T follicular helper cell (primary cell): ENCODE measurements around the gene LYSMD4.
A peak's percentile ranks its signal among the peaks of the same experiment; 100 is the strongest.
"Not testable (repeated sequence)": the region's sequence is repeated elsewhere in the genome, so short reads cannot be mapped to it uniquely, and the experiment has no call there.

Experiments
- DNase-seq: peaks from one replicate; pipeline ENCODE4 v3.0.0-alpha.2; 2020; ENCODE audit warnings: low read depth
- total RNA-seq, 2 experiments: gene quantifications; one replicate each; lab custom pipeline; 2026; lab: John Stamatoyannopoulos, UW

Gene LYSMD4
- 10.7 to 32.6 reads per million in 2 experiments for total RNA-seq

DNA sequence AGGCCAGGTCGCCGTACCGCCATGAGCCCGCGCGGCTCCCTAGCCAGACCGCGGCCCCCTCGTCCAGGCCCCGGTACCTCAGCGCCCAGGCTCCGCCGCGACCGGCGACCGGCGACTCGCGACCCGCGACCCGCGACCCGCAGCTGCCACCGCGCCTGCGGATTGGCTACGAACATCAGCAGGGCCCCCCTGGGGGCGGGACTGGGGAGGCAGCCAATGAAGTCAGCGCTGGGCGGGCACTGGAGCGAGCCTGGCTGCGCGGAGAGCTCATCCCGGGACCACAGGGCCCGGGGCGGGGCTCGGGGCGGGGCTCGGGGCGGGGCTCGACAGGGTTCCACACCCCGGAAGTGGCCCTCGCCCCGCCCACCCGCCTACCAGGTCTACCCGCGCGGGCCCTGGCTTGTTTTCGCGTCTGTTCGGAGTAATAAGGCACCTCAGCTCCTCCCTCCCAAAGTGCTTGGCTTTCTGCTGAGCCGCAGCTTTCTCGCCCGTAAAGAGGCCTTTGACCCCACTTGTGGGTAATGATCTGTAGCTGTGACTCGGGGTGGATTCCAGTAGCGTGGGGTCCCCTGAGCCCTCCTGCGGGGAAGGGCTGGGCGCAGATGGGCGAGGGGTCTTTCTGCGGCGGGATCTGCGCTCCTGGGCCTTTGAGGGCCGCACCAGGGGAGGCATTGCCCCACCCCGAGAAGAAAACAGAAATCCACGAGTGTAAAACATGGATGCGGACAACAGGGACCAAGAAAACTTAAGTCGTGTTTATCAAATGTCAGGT is at the start of gene LYSMD4:
Gene LYSMD4 (minus strand): TSS at position 170 of the 772 bp plus-strand sequence. CDS start 1,438 bp downstream, outside the sequence.
- DNase-seq: peak; percentile 99

DNA sequence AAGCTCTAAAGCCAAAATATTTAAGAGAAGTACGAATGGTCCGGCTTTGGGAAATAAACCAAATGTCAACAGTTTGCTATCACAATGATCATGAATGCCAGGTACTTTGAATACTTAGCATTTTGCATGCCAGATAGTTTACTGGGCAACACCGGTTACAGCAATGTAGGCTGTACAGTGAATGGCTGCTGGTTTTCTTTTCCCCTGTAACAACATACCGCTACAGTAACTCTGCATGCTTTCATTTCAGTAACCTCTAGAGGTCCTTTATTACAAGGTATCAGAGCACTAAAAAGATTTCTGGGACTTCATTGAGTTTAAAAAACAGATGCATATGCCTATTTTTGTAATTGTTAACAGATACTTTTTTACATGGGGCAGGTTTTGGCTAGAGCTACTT is 48.8 kb upstream of the LYSMD4 start:
- DNase-seq: not testable (repeated sequence)

DNA sequence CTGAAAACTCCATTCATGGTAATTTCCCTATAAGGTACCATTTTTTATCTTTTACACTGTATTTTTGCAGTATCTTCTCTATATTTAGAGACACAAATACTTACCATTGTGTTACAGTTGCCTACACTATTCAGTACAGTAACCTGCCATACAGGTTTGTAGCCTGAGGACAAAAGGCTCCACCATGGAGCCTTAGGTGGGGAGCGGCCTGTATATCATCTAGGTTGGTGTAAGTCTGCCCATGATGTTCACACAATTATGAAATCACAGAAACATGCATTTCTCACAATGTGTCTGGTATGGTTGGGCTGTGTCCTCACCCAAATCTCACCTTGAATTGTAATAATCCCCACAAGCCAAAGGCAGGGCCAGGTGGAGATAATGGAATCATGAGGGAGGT is 43.9 kb upstream of the LYSMD4 start:
- DNase-seq: no peak

DNA sequence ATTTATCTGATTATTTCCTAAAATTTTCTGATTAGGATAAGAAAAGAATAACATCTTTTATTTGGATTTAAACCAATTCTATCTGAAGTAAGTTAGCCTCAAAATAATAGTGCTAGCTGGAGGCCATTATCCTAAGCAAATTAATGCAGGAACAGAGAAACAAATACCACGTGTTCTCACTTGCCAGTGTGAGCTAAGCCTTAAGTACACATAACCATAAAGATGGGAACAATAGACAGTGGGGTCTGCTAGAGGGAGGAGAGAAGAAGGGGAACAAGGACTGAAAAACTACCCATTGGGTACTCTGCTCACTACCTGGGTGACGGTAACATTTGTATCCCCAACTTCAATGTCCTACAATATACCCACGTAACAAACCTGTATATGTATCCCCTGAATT is 31.3 kb upstream of the LYSMD4 start:
- DNase-seq: no peak

DNA sequence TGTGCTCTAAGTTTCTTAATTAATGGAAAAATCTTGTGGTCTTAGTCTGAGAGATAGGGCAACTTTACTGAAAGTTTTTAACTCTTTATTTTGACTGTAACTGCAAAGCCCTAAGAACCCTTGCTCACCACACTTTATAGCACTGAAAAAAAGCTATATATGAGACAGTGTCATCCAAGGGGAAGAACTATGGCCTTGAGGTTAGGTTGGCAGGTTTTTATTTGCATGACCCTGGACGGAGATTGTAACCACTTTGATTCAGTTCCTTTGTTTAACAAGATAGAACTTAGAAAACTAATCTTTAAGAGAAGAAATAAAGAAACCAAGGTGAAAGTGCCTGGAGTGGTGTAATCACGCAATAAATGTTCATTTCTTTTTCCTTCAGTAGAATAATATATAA is 30.6 kb upstream of the LYSMD4 start:
- no peak for DNase-seq

DNA sequence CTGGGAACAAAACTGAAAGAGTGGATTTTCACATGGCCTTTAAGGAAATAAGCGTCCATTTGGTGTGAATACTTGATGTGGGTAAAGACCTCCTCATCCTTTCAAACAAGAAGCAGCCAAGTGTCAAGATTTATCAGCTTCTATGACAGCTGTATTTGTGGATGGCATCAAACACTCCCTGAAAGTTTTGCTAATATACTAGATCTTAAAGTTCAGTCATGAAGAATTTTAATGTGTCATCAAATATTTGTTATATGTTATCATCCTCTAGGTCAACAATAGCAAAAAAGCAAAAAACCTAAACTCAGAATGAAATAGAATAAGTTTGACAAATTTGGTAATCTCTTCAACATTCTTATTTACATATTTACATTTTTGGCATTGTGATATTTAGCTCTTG is 29.1 kb upstream of the LYSMD4 start:
- DNase-seq: no peak

DNA sequence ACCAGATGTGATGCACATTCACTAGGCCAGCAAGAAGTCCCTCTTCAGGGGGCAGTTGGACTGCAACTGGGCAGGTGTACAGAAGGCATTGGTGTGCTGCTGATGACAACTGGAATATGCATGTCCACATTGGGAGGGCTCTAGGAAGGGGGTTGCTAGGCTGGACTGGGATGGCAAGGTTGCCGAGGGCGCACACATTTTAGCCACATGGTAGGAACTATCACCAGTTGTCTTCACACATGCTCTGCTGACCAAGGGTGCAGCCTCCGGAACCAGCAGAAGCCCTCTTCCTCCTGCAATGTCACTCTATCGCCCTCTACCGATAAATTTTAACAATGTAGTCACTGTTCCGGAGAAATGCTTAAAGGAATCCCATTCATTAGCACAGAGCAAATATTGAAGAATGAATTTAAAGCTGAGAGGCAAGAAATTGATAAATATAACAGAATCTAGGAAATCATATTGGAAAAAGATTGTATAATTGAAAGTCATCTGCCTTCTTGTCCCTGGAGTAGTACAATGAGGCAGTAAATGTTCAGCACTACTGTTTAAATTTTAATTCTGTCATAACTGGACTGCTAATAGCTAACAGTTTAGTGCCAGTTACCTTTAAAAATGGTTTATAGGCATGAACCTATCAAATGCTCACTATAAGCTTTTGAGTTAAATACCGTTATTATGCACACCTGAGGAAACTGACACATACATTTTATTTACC is 22.6 kb upstream of the LYSMD4 start:
- peak; percentile 12 for DNase-seq

DNA sequence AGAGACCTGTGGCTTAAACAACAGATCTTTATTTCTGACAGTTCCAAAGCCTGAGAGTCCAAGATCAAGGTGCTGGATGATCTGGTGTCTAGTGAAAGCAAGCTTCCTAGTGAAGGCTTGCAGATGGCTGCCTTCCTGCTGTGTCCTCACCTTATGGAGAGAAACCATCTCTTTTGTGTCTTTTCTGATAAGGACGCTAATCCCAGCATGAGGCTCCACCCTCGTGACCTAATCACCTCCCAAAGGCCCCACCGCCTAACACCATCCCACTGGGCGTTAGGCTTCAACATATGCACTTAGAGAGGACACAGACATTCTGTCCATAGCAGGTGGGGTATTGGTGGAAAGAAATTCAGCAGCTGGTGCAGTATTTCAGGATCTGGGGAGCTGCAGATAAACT is 19.8 kb upstream of the LYSMD4 start:
- no peak for DNase-seq

DNA sequence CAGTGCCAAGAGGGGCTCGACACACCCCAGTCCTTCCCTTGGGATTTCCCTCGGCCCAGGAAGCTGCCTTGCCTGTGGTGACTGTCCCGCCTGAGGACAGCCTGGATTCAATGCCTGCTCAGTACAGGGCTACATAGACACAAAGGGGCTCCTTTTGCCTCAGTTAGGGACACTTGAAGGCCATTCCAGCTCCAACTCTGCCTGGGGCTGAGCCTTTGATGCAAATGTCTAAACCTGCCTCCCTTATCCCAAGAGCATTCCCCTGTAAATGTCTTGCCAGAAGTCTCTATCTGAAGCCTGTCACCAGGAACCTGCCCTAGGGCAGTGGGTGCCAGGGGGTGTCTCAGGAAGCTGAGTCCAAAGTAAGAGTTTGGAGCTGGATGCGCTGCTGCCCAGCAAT is 19.3 kb upstream of the LYSMD4 start:
- DNase-seq: no peak

DNA sequence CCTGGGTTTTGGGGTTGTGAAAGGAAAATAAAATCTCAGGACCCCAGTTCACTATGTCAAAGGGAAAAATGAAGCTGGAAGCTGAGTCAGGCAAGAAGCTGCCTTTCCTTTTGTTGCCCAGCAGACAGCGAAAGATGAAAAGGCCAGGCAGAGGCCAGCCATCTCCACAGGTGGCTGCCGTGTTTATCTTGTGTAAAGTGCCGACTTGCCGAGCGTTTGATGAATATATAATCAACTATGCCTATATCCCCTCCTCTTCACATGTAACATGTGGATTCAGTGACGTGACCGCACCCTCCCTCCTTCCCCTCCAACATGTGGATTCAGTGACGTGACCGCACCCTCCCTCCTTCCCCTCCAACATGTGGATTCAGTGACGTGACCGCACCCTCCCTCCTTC is 17.1 kb upstream of the LYSMD4 start:
- not testable (repeated sequence) for DNase-seq

DNA sequence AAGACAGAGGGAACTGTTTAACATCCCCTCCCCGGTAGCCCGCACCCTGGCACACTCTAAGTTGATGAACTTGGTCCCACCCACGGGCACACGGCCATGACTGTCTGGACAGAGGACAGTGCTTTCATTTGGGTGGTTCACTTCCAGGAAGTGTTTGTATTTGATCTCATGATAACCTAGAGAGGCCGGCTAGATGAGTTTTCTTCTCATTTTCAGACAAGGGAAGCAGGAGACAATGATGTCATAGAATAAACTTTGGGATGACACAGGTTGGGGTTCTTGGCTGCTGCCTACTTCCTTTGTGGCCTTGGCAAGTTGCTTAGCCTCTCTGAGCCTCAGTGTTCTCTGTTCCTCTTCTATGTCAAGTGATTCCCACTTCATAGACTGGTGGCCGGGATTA is 16.1 kb upstream of the LYSMD4 start:
- no peak for DNase-seq

DNA sequence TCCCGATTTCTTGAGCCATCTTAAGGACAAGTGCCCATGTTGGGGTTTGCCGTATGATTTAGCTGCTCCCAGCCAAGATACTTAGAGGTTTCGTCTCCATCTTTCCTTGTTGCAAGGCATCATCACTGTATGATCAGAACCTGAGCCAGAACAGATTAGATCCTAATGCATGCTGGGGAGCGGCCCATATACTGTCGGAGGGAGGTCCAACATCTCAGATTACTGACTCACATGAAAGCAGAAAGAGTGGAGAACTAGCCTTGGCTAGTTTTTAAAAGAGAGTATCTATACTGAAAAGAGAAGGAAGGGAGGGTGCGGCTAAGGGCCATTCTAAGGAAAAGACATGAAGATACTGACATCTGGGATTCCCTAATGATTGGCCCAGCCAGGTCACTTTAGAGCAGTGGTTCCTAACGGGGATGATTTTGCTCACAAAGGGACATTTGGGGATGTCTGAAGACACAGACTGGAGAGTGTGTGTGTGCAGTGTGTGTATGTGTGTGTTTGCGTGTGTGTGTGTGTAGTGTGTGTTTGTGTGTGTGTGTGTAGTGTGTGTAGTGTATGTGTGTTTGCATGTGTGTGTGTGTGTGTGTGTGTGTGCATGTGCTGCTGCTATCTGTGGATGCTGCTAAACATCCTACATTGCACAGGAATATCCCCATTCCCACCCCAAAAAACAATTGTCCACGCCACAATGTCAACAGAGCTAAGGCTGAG is 12.3 kb upstream of the LYSMD4 start:
- DNase-seq: no peak

DNA sequence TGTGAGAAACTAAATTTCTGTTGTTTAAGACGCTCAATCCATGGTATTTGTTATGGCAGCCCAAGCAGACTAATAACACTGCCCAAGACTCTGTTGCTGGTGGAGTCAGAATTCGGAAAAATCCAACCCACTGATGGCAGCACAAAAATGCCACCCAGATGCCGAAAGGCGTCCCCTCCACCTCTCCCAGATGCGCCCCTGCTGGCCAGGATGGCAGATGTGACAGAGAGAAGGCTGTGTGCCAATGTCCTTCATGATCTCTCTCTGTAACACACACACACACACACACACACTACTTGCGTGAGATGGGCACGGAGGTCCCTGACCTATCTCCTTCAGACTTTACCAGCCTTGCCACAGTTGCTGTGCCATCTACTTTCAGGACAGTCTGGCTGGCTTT is 10.9 kb upstream of the LYSMD4 start:
- DNase-seq: no peak

DNA sequence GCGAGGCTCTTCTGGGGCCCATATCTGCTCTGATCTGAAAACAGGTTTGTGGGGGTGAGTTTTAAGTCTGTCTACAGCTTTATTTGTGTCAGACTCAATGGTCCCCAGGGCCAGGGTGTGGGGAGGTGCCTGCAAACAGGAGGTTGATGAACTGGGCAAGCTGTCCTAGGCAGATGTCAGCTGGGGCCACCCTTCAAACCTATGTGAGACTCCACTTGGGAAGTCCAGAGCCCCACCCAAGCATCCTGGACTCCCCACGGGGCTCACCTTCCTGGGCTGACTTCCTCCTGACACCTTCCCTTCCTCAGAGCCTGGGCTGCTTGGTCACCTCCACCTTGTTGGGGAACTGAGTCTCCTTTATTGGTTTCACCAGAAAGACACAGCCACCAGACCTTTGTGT is 8.6 kb upstream of the LYSMD4 start:
- DNase-seq: no peak

DNA sequence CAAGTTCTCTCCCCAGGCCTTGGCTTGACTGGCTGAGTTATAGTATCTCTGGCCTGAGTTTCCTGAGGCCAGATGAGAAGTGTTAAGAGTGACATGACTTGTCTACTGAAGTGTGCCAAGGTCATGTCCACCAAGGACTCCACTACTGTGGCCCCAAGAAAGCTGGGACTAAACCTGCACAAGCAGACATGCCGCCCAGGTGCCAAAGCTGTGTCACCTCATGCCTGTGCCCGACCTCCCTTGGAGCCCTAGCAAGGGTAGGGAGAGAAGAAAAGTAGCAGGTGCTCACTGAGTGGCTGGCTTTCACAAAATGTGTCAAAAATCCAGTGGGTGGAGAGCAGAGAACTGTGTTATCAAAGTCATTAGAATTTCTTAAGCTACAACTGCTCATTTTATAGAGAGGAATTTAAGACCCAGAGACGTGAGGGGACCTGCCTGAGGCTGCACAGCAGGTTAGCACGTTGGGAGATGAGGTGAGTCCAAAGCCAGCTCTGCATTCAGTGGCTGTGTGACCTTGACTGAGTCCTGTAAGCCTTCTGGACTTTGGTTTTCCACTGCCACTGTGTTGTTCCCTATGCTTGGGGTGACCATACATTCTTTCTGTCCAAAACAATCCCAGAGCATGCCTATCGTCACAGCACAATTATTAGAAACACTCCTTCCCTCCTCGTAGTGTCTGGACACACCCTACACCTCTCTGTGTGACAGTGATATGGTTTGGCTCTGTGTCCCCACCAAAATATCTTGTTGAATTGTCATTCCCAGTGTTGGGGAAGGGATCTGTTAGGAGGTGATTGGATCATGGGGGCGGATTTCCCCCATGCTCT is 5.0 kb upstream of the LYSMD4 start:
- DNase-seq: no peak

DNA sequence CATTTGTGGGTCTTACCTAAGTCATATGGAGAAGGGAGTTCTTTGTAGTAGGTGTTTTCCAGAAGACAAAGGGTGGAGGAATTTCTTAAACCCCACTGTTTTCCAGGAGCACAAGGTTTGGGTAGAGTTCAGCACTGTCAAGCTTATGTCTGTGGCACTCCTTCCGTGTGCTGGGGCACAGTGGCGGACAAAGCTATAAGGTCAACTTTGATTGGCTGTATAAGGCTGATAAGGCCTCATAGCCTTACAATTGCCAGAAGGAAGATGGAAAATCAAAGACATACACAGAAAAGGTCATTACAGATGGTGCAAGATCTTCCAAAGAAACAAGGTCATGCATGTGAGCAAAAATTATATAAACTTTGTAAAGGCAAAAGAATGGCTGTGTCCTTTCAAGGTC is 3.5 kb upstream of the LYSMD4 start:
- no peak for DNase-seq

DNA sequence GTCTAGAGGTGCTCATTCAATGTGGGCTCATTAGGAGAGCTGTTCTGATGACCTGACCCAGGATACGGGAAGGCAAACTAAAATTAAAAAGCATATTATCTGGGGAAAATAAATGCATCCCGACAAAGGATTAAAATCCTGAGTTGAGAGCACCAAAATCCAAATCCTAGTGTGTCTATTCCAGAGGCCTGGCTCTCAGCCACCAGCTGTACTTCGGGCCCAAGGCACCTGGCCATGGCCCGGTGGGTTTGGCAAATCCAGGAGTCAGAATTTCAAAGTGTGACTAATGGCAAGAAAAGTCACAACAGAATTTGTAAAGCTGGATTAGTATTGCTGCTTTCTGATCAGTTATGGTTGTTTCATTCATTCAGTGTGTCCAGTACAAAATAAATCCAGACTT is 2.6 kb upstream of the LYSMD4 start:
- no peak for DNase-seq

DNA sequence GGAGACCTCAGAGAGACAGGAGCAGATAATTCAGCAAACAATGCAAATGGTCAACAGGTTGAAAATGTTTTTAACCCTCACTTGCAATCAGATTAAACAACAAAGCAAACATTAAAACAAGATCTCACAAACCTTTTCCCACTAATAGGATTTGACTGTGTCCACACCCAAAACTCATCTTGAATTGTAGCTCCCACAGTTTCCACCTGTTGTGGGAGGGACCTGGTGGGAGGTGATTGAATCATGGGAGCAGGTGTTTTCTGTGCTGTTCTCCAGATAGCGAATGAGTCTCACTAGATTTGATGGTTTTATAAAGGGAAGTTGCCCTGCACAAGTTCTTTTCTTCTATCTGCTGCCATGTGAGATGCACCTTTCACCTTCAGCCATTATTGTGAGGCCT is 1.3 kb upstream of the LYSMD4 start:
- DNase-seq: no peak

DNA sequence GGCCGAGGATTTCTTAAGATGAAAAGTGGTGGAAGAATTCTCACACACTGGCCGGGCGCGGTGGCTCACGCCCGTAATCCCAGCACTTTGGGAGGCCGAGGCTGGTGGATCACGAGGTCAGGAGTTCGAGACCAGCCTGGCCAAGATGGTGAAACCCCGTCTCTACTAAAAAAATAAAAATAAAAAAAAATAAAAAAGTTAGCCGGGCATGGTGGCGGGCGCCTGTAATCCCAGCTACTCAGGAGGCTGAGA is 729 bp upstream of the LYSMD4 start:
- DNase-seq: not testable (repeated sequence)

DNA sequence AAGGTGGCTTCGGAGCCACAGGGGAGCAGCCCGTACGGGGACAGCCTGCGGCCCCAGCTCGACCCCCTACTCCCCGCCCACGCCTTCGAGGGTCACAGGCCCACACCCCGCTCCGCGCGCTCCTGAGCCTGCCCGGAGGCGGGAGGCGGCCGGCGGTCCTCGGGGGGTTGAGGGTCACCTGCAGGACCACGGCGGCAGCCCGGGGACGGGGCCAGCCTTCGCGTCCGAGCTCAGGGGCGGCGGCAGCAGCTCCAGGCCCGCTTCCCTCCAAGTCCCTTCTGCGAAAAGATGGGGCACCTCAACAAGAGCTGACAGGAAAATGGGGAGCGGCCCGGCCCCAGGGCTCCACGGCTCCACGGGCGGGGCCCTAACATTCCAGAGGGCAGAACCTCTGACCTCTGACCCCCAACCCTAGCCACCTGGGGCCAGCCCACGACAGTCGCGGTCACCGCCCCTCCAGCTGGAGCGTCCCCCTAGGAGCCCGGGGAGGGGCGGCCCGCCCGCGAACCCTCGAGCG is 428 bp downstream of the LYSMD4 start:
- DNase-seq: no peak

DNA sequence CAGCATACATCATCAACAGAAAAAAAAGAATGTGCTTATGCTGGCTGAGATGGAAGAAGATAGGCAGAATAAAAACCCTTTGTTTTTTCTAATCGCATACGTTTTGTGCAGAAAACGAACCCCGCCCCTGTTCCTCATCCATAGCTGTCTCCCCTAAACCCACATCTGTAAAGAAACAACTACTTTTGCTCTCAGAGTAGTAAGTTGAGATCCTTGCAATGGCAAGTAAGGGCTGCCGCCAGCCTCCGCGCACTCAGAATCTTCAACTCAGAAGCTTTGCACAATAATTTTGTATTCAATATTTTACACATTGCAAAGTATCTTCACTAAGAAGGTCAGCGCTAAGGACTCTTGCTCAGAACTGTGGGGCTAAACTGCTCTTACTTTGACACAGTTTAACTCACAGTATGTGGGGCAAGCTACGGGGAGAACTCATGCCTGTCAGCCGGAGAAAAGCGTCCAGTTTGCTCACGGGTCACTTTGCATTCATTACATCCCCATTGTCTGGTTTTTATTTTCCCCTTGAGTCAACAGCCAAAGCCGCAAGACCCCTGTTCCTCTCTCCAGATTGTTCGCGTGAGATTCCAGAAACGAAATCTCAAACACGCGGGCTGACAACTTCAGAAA is 1.0 kb downstream of the LYSMD4 start:
- no peak for DNase-seq
